Transverse colon (tissue), 4 donors: ENCODE results near the gene IKBKG. TPM values are rescaled to one million over a fixed set of nuclear protein-coding genes. Genes with fewer than 3 reads are reported as not detected.

Experiments used
- DNase-seq: peaks from one replicate; pipeline ENCODE4 v3.0.0-alpha.2; 2019
- H3K27ac ChIP-seq, 4 donors: fragments of 200-600 bp; sonication (generic); 2 replicates each; pipeline ENCODE4 v1.5.1; 2016 to 2018; ENCODE audit warnings: inconsistent platforms in 4 of 4
- H3K27me3 ChIP-seq: fragments of 200-600 bp; sonication (generic); 2 replicates; pipeline ENCODE4 v1.5.1; 2017; ENCODE audit warnings: inconsistent platforms
- H3K36me3 ChIP-seq, 4 donors: fragments of 200-600 bp; sonication (generic); 2 replicates each; pipeline ENCODE4 v1.5.1; 2017 to 2019; ENCODE audit warnings: inconsistent platforms in 4 of 4
- H3K4me1 ChIP-seq, 4 donors: fragments of 200-600 bp; sonication (generic); 2 replicates each; pipeline ENCODE4 v1.5.1; 2017 to 2020; ENCODE audit warnings: inconsistent platforms in 4 of 4
- H3K4me3 ChIP-seq, 4 donors: fragments of 200-600 bp; sonication (generic); 1 replicate in 1 of 4; 2 replicates in 3 of 4; pipeline versions ENCODE4 v1.5.1 to v1.6.1; 2017 to 2019; ENCODE audit warnings: inconsistent platforms in 4 of 4
- H3K9me3 ChIP-seq, 2 donors: fragments of 200-600 bp; sonication (generic); 2 replicates each; pipeline ENCODE4 v1.5.1; 2017 to 2019; ENCODE audit warnings: inconsistent platforms in 2 of 2
- CTCF ChIP-seq, 5 experiments: fragments of 200-600 bp in 3 of 5; fragments of 450-650 bp in 2 of 5; sonication (generic) in 3 of 5; IDR thresholded peaks; 1 replicate in 2 of 5; 2 replicates in 3 of 5; pipeline ENCODE4 v1.5.1; 2016 to 2017; ENCODE audit warnings: antibody characterized with exemption in 5 of 5, inconsistent platforms in 3 of 5, mild to moderate bottlenecking in 2 of 5, moderate library complexity in 1 of 5
- EP300 ChIP-seq: sonication (generic); formaldehyde crosslinking; IDR thresholded peaks from one replicate; pipeline ENCODE4 v1.6.1; 2017; ENCODE audit warnings: antibody characterized with exemption, low read depth
- POLR2A ChIP-seq: fragments of 450-650 bp; IDR thresholded peaks from one replicate; pipeline ENCODE4 v1.6.1; 2016; ENCODE audit warnings: antibody characterized with exemption, mild to moderate bottlenecking, moderate library complexity
- POLR2AphosphoS5 ChIP-seq, 3 donors: sonication (generic); formaldehyde crosslinking; IDR thresholded peaks; one replicate each; pipeline ENCODE4 v1.6.1; 2016; ENCODE audit warnings: antibody characterized with exemption in 3 of 3
- WGBS, 2 donors: methylation state at CpG; one replicate each; pipeline ENCODE4 v1.1.5; 2018; ENCODE audit warnings: low coverage in 1 of 2; 5-methylcytosine and 5-hydroxymethylcytosine counted together
- in situ Hi-C, 4 donors: fragments of 200-750 bp; cut with MboI; loops; one replicate each; pipeline versions ENCODE4 v1.15.0 to v1.15.1; 2017; ENCODE audit warnings: low sequenced_read_pairs in 3 of 4, low pct_ligation_motif_present in 1 of 4, low pct_unique_long_range_greater_than_20kb in 1 of 4
- intact Hi-C: fragments of 100-400 bp; cut with DNase I; formaldehyde crosslinking; loops from one replicate; pipeline ENCODE4 v1.15.1; 2023; ENCODE audit warnings: low total_unique reads
- total RNA-seq, 4 donors: library from RNA; depleted of rRNA; stranded (reverse); fragments of >200 nt; gene quantifications; one replicate each; pipeline ENCODE4 v1.1.0, GENCODE V29; 2016

Gene IKBKG
- total RNA-seq, 4 donors from 2014 or later, result 12.2 to 61.1 (median 25.1) TPM

GRCh38 chrX:154596290-154596929, 49.0 kb downstream of the IKBKG start:
- Histone ChIP-seq H3K9me3 (no peaks in the 10 kb centered on the region), H3K36me3 (no peaks in the 10 kb centered on the region), H3K4me1 (no peaks in the 10 kb centered on the region), H3K27me3 (no peaks in the 10 kb centered on the region), H3K4me3 (no peak overlapping the region), H3K27ac (no peak overlapping the region)
- DNase-seq, result no peak
- TF ChIP-seq EP300 (no peak), POLR2A (no peak), CTCF (IDR thresholded peaks at IDR 0.05) (no peak), POLR2AphosphoS5 (IDR thresholded peaks at IDR 0.05) (no peak)
- 22% methylated on average over 3 of the region's 3 CpGs; no CpG with 5 or more reads in 1 of the 2 donors for WGBS, 2 donors
- in situ Hi-C loops, result loop anchor here in 2 of 4 donors (25.0 kb wide), 1 partner anchor 241 kb away; the partner anchor contains the start of gene SMIM9 (in 2 of the 2)
- intact Hi-C loops, result no loop called here

GRCh38 chrX:154597221-154597620, 49.8 kb downstream of the IKBKG start:
- Histone ChIP-seq H3K9me3 (no peaks in the 10 kb centered on the region), H3K27me3 (no peaks in the 10 kb centered on the region), H3K36me3 (no peaks in the 10 kb centered on the region), H3K27ac (no peak overlapping the region), H3K4me3 (no peak overlapping the region), H3K4me1 (no peaks in the 10 kb centered on the region)
- no peak for TF ChIP-seq POLR2AphosphoS5 (IDR thresholded peaks at IDR 0.05)
- TF ChIP-seq POLR2A, result no peak
- TF ChIP-seq CTCF (IDR thresholded peaks at IDR 0.05), result no peak
- TF ChIP-seq EP300, result no peak
- in situ Hi-C loops, result loop anchor here in 2 of 4 donors (25.0 kb wide), 1 partner anchor 240 kb away; the partner anchor contains the start of gene SMIM9 (in 2 of the 2)
- 85% methylated on average over 12 of the region's 12 CpGs; no CpG with 5 or more reads in 1 of the 2 donors for WGBS, 2 donors
- DNase-seq, result no peak
- intact Hi-C loops, result no loop called here

GRCh38 chrX:154598656-154599055, 51.2 kb downstream of the IKBKG start:
- Histone ChIP-seq H3K27ac (no peak overlapping the region), H3K9me3 (no peaks in the 10 kb centered on the region), H3K4me1 (no peaks in the 10 kb centered on the region), H3K27me3 (no peaks in the 10 kb centered on the region), H3K36me3 (no peaks in the 10 kb centered on the region), H3K4me3 (no peak overlapping the region)
- in situ Hi-C loops (loop anchor here in 2 of 4 donors (25.0 kb wide), 1 partner anchor 239 kb away; the partner anchor contains the start of gene SMIM9 (in 2 of the 2)), intact Hi-C loops (no loop called here)
- no peak for TF ChIP-seq POLR2A
- TF ChIP-seq EP300, result no peak
- no peak for TF ChIP-seq CTCF (IDR thresholded peaks at IDR 0.05)
- no peak for TF ChIP-seq POLR2AphosphoS5 (IDR thresholded peaks at IDR 0.05)
- WGBS, 2 donors, result 84% methylated on average over 8 of the region's 8 CpGs; no CpG with 5 or more reads in 1 of the 2 donors
- DNase-seq, result no peak

- no peak overlapping the region for H3K27ac ChIP-seq
- no peak for DNase-seq
- WGBS, 2 donors, result 88% methylated on average over 14 of the region's 14 CpGs; no CpG with 5 or more reads in 1 of the 2 donors
- TF ChIP-seq EP300 (no peak), POLR2AphosphoS5 (IDR thresholded peaks at IDR 0.05) (no peak), POLR2A (no peak), CTCF (IDR thresholded peaks at IDR 0.05) (no peak)
- in situ Hi-C loops (loop anchor here in 2 of 4 donors (25.0 kb wide), 1 partner anchor 238 kb away; the partner anchor contains the start of gene SMIM9 (in 2 of the 2)), intact Hi-C loops (no loop called here)
- no peaks in the 10 kb centered on the region for H3K4me1 ChIP-seq
- no peak overlapping the region for H3K4me3 ChIP-seq
- no peaks in the 10 kb centered on the region for H3K36me3 ChIP-seq
- no peaks in the 10 kb centered on the region for H3K9me3 ChIP-seq
- H3K27me3 ChIP-seq, result no peaks in the 10 kb centered on the region
Observed at GRCh38 chrX:154599531-154599930, 52.1 kb downstream of the IKBKG start.
